Cerebellar cortex (tissue), 1 donor: Measurements from ENCODE around the gene PSD4.

Experiments used
- DNase-seq: peaks from one replicate; pipeline ENCODE4 v3.0.0-alpha.2; 2015; ENCODE audit warnings: low spot score

PSD4 gene

GRCh38 chr2:113173542-113174375, at the start of gene PSD4:
PSD4 (plus strand) TSS chr2:113173971; CDS start chr2:113182457, 8,486 bp downstream.
- DNase-seq: no peak

- no peak for DNase-seq
These were observed 49.4 kb upstream of the PSD4 start for GRCh38 chr2:113124181-113124961.

GRCh38 chr2:113124984-113125855, 48.6 kb upstream of the PSD4 start:
- DNase-seq: no peak

- no peak for DNase-seq
These were observed 46.7 kb upstream of the PSD4 start, which contains the start of gene IL1RN for GRCh38 chr2:113126845-113127645. IL1RN (plus strand) TSS chr2:113127598; CDS start chr2:113127625, 27 bp downstream.

- no peak for DNase-seq
These were observed 45.9 kb upstream of the PSD4 start for GRCh38 chr2:113127646-113128570.

- no peak for DNase-seq
These were observed 44.2 kb upstream of the PSD4 start for GRCh38 chr2:113129519-113130078.

- no peak for DNase-seq
These were observed 42.2 kb upstream of the PSD4 start for GRCh38 chr2:113131352-113132185.

- DNase-seq: no peak
These were observed 41.3 kb upstream of the PSD4 start for GRCh38 chr2:113132414-113133021.

GRCh38 chr2:113133704-113134598, 39.8 kb upstream of the PSD4 start:
- no peak for DNase-seq

- no peak for DNase-seq
These were observed 39.1 kb upstream of the PSD4 start for GRCh38 chr2:113134717-113135116.

- DNase-seq: no peak
These were observed 38.5 kb upstream of the PSD4 start for GRCh38 chr2:113135317-113135716.

- DNase-seq: peak; percentile 30
These were observed 36.7 kb upstream of the PSD4 start for GRCh38 chr2:113136828-113137775.

- DNase-seq: no peak
These were observed 35.9 kb upstream of the PSD4 start for GRCh38 chr2:113137827-113138226.

- peak; percentile 66 for DNase-seq
These were observed 35.1 kb upstream of the PSD4 start for GRCh38 chr2:113138428-113139322.

GRCh38 chr2:113141451-113141850, 32.3 kb upstream of the PSD4 start:
- DNase-seq: no peak
